OCI-LY7 (cell line): Measurements from ENCODE around the gene CCT7. TPM values are rescaled to one million over a fixed set of nuclear protein-coding genes. Genes with fewer than 3 reads are reported as not detected.
A peak's percentile ranks its signal among the peaks of the same experiment; 100 is the strongest.

Source experiments
- BruUV-seq: library from RNA; stranded (reverse); fragments of 400-500 nt; replicated peaks from 2 replicates; lab custom pipeline; 2021; lab: Mats Ljungman, UMichigan
- CTCF ChIA-PET: fragments of 300-600 bp; sonication (Branson Sonifier 250); formaldehyde crosslinking; loops from one replicate; lab custom pipeline; 2022; ENCODE audit warnings: antibody characterized with exemption; ENCODE audit not compliant: unreplicated experiment; lab: Charles Lee
- POLR2A ChIA-PET: fragments of 300-600 bp; sonication (Branson Sonifier 250); formaldehyde crosslinking; loops from one replicate; lab custom pipeline; 2022; ENCODE audit warnings: antibody characterized with exemption; lab: Charles Lee
- DNase-seq: peaks from one replicate; pipeline ENCODE4 v3.0.0-alpha.2; 2015; ENCODE audit warnings: low spot score
- H2AFZ ChIP-seq: fragments of 200-600 bp; sonication (generic), shearing (Covaris generic); 2 replicates; pipeline ENCODE4 v1.6.1; 2014; ENCODE audit warnings: mild to moderate bottlenecking, antibody characterized with exemption, low read length, moderate library complexity
- H3K27ac ChIP-seq: fragments of 200-600 bp; sonication (generic); 2 replicates; pipeline ENCODE4 v1.5.1; 2014; ENCODE audit warnings: mixed run types, low read depth, mild to moderate bottlenecking, moderate library complexity, low read length, inconsistent platforms; ENCODE audit not compliant: poor library complexity, severe bottlenecking
- H3K36me3 ChIP-seq: fragments of 200-600 bp; sonication (generic); 2 replicates; pipeline ENCODE4 v1.6.1; 2014; ENCODE audit warnings: mild to moderate bottlenecking, antibody characterized with exemption, low read length, moderate library complexity, mixed read lengths; ENCODE audit not compliant: insufficient read depth
- H3K4me1 ChIP-seq: fragments of 200-600 bp; sonication (generic); 2 replicates; pipeline ENCODE4 v1.5.1; 2014; ENCODE audit warnings: mild to moderate bottlenecking, low read length; ENCODE audit not compliant: insufficient read depth, poor library complexity, severe bottlenecking
- H3K4me2 ChIP-seq: fragments of 200-600 bp; sonication (generic); 2 replicates; pipeline ENCODE4 v1.6.1; 2014; ENCODE audit warnings: mild to moderate bottlenecking, low read length
- H3K4me3 ChIP-seq: fragments of 200-600 bp; sonication (generic); 2 replicates; pipeline ENCODE4 v1.5.1; 2014; ENCODE audit warnings: mild to moderate bottlenecking, low read depth, low read length; ENCODE audit not compliant: poor library complexity, severe bottlenecking
- H3K79me2 ChIP-seq: fragments of 200-600 bp; sonication (generic); 2 replicates; pipeline ENCODE4 v1.6.1; 2016; ENCODE audit warnings: low read depth, mild to moderate bottlenecking, low read length, moderate library complexity, mixed read lengths; ENCODE audit not compliant: insufficient read depth
- H3K9me2 ChIP-seq: fragments of 200-600 bp; sonication (generic); 2 replicates; pipeline ENCODE4 v1.6.1; 2016; ENCODE audit warnings: mild to moderate bottlenecking, low read length, mixed read lengths; ENCODE audit not compliant: insufficient read depth
- H3K9me3 ChIP-seq: fragments of 200-600 bp; sonication (generic); 2 replicates; pipeline ENCODE4 v1.6.1; 2014; ENCODE audit warnings: mild to moderate bottlenecking, mixed run types, low read length, mixed read lengths
- H4K20me1 ChIP-seq: fragments of 200-600 bp; sonication (generic); 2 replicates; pipeline ENCODE4 v1.6.1; 2014; ENCODE audit warnings: mild to moderate bottlenecking, antibody characterized with exemption, low read length, moderate library complexity, mixed read lengths; ENCODE audit not compliant: insufficient read depth
- EZH2phosphoT487 ChIP-seq: fragments of 200-600 bp; sonication (generic); IDR thresholded peaks from 2 replicates; pipeline ENCODE4 v1.6.1; 2018; ENCODE audit warnings: low read depth, borderline replicate concordance, mild to moderate bottlenecking, mixed run types, antibody characterized with exemption, low read length, moderate library complexity, mixed read lengths
- intact Hi-C: fragments of 100-400 bp; cut with micrococcal nuclease; formaldehyde crosslinking; loops from one replicate; pipeline ENCODE4 v1.10.0; 2022; ENCODE audit not compliant: unreplicated experiment
- total RNA-seq, 2 experiments: library from RNA; depleted of rRNA in 1 of 2; stranded (reverse); fragments of >200 nt in 1 of 2; shearing (Covaris generic) in 1 of 2; gene quantifications; 2 replicates each; pipeline ENCODE4 v1.2.3, GENCODE V29; 2014 to 2022
- TF ChIP-seq, protein P1 (sequence below): fragments of 200-600 bp; sonication (generic); conservative IDR thresholded peaks from 2 replicates; pipeline ENCODE4 v1.5.1; 2014; ENCODE audit warnings: mild to moderate bottlenecking, antibody characterized with exemption, low read length, moderate library complexity, mixed read lengths

The CCT7 gene
- total RNA-seq, 2 experiments from 2014 or later = 334 to 347 TPM

DNA sequence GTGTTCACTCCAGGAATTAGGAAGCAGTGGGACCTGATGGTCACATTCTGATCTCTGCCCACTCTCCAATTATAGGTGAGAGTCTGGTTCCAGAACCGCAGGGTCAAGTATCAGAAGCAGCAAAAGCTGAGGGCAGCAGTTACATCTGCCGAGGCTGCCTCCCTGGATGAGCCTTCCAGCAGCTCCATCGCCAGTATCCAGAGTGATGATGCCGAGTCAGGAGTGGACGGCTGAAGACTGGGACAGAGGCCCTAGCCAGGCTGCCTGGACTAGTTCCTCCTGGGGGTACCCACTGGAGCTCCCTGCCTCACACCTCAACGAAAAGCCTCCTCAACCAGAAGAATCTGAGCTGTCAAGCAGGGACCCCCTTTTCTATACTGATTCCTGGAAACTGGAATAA lies 23.4 kb upstream of the CCT7 start:
- no peaks in the 10 kb centered on the region for H3K36me3 ChIP-seq
- peaks cover 14% of the 10 kb centered on the region for H3K79me2 ChIP-seq
- H3K9me2 ChIP-seq = no peaks in the 10 kb centered on the region
- peaks cover 22% of the 10 kb centered on the region for H3K4me1 ChIP-seq
- H3K4me3 ChIP-seq = no peak overlapping the region
- BruUV-seq = no TSS peak
- no peak overlapping the region for H3K4me2 ChIP-seq
- no peak for DNase-seq
- CTCF ChIA-PET = no interaction called here
- TF ChIP-seq, protein P1, sequence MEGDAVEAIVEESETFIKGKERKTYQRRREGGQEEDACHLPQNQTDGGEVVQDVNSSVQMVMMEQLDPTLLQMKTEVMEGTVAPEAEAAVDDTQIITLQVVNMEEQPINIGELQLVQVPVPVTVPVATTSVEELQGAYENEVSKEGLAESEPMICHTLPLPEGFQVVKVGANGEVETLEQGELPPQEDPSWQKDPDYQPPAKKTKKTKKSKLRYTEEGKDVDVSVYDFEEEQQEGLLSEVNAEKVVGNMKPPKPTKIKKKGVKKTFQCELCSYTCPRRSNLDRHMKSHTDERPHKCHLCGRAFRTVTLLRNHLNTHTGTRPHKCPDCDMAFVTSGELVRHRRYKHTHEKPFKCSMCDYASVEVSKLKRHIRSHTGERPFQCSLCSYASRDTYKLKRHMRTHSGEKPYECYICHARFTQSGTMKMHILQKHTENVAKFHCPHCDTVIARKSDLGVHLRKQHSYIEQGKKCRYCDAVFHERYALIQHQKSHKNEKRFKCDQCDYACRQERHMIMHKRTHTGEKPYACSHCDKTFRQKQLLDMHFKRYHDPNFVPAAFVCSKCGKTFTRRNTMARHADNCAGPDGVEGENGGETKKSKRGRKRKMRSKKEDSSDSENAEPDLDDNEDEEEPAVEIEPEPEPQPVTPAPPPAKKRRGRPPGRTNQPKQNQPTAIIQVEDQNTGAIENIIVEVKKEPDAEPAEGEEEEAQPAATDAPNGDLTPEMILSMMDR = no peak
- no peak for TF ChIP-seq EZH2phosphoT487
- no peak overlapping the region for H2AFZ ChIP-seq
- no peak overlapping the region for H3K27ac ChIP-seq
- intact Hi-C loops = no loop called here
- POLR2A ChIA-PET = interaction anchor here (0.6 to 0.9 kb wide), 3 partner anchors 23 to 363 kb away, joined by 3 to 6 read pairs (median 3); partner anchors contain the start of gene CCT7
- no peaks in the 10 kb centered on the region for H3K9me3 ChIP-seq
- H4K20me1 ChIP-seq = no peaks in the 10 kb centered on the region

GRCh38 chr2:73212098-73212447 lies 22.0 kb upstream of the CCT7 start:
- Histone ChIP-seq H3K9me3 (no peaks in the 10 kb centered on the region), H3K36me3 (no peaks in the 10 kb centered on the region), H2AFZ (peak overlapping the region; percentile 69; the same call in 1 of the 2 replicates), H3K4me2 (0 out of 2 replicates have a peak overlapping the region, but pooled peaks have one; percentile 3), H4K20me1 (no peaks in the 10 kb centered on the region), H3K27ac (no peak overlapping the region), H3K4me3 (no peak overlapping the region), H3K79me2 (peaks cover 25% of the 10 kb centered on the region), H3K4me1 (peaks cover 25% of the 10 kb centered on the region), H3K9me2 (no peaks in the 10 kb centered on the region)
- POLR2A ChIA-PET = interaction anchor here (0.6 to 1.6 kb wide), 8 partner anchors 9 to 92 kb away, joined by 3 to 4 read pairs (median 3); partner anchors contain the start of genes CCT7 and PRADC1
- BruUV-seq = no TSS peak
- DNase-seq = no peak
- TF ChIP-seq, protein P1 = no peak
- no peak for TF ChIP-seq EZH2phosphoT487
- intact Hi-C loops = loop anchor here (1.0 to 2.0 kb wide), 3 partner anchors 35 to 127 kb away; no protein-coding TSS in a partner anchor
- CTCF ChIA-PET = interaction anchor here (0.6 to 1.3 kb wide), 4 partner anchors 14 to 128 kb away, joined by 3 to 6 read pairs (median 4); partner anchors contain the start of gene PRADC1
